GM10266 (cell line): ENCODE data around the gene COL6A2.

ENCODE experiments used
- DNase-seq: peaks from one replicate; pipeline ENCODE4 v3.0.0; 2012; ENCODE audit errors: extremely low spot score
- CTCF ChIP-seq: IDR thresholded peaks from 2 replicates; pipeline ENCODE4 v1.5.1; 2012; ENCODE audit warnings: mild to moderate bottlenecking, low read depth; ENCODE audit not compliant: control insufficient read depth, insufficient read depth; ENCODE audit errors: missing control alignments

The COL6A2 gene

GRCh38 chr21:46141767-46142581 lies 44.1 kb downstream of the COL6A2 start:
- DNase-seq: no peak
- no peak for TF ChIP-seq CTCF

- no peak for DNase-seq
- TF ChIP-seq CTCF: no peak
Observed at GRCh38 chr21:46142582-46143473, 44.9 kb downstream of the COL6A2 start.

GRCh38 chr21:46144464-46145070 lies 46.7 kb downstream of the COL6A2 start:
- no peak for DNase-seq
- no peak for TF ChIP-seq CTCF

- no peak for TF ChIP-seq CTCF
- no peak for DNase-seq
Observed at GRCh38 chr21:46145159-46145839, 47.4 kb downstream of the COL6A2 start.

GRCh38 chr21:46145840-46146691 lies 48.2 kb downstream of the COL6A2 start:
- no peak for TF ChIP-seq CTCF
- no peak for DNase-seq

- no peak for TF ChIP-seq CTCF
- no peak for DNase-seq
Observed at GRCh38 chr21:46146856-46147255, 48.9 kb downstream of the COL6A2 start.
